ENCODE results near the gene AKR1D1.
"Not testable (repeated sequence)": the region's sequence is repeated elsewhere in the genome, so short reads cannot be mapped to it uniquely, and the experiment has no call there.

The AKR1D1 gene

GRCh38 chr7:138122162-138122561 is 45.9 kb downstream of the AKR1D1 start:
- DNase-seq (ENCODE audit: low spot score), result no peak

- no peak for DNase-seq (ENCODE audit: low spot score)
Measured at GRCh38 chr7:138125119-138125518, 48.9 kb downstream of the AKR1D1 start.

- no peak for DNase-seq (ENCODE audit: low spot score)
Measured at GRCh38 chr7:138125598-138126111, 49.4 kb downstream of the AKR1D1 start.

- no peak for DNase-seq (ENCODE audit: low spot score)
Measured at GRCh38 chr7:138126928-138127327, 50.7 kb downstream of the AKR1D1 start.

- DNase-seq (ENCODE audit: low spot score), result no peak
Measured at GRCh38 chr7:138127996-138128395, 51.7 kb downstream of the AKR1D1 start.

GRCh38 chr7:138129551-138130165 is 53.4 kb downstream of the AKR1D1 start:
- no peak for DNase-seq (ENCODE audit: low spot score)

- DNase-seq (ENCODE audit: low spot score), result no peak
Measured at GRCh38 chr7:138137423-138138171, 61.3 kb downstream of the AKR1D1 start.

GRCh38 chr7:138138244-138138643 is 62.0 kb downstream of the AKR1D1 start:
- DNase-seq (ENCODE audit: low spot score), result no peak

GRCh38 chr7:138142583-138143201 is 66.4 kb downstream of the AKR1D1 start:
- DNase-seq (ENCODE audit: low spot score), result no peak

GRCh38 chr7:138144958-138145357 is 68.7 kb downstream of the AKR1D1 start:
- DNase-seq (ENCODE audit: low spot score), result no peak

GRCh38 chr7:138146221-138146620 is 70.0 kb downstream of the AKR1D1 start:
- not testable (repeated sequence) for DNase-seq (ENCODE audit: low spot score)

GRCh38 chr7:138146757-138147734 is 70.8 kb downstream of the AKR1D1 start:
- not testable (repeated sequence) for DNase-seq (ENCODE audit: low spot score)

- no peak for DNase-seq (ENCODE audit: low spot score)
Measured at GRCh38 chr7:138151731-138152577, 75.7 kb downstream of the AKR1D1 start.

GRCh38 chr7:138154661-138155060 is 78.4 kb downstream of the AKR1D1 start:
- no peak for DNase-seq (ENCODE audit: low spot score)

GRCh38 chr7:138157702-138158101 is 81.4 kb downstream of the AKR1D1 start:
- DNase-seq (ENCODE audit: low spot score), result no peak

- DNase-seq (ENCODE audit: low spot score), result no peak
Measured at GRCh38 chr7:138158739-138159528, 82.7 kb downstream of the AKR1D1 start.

- peak; percentile 67 for DNase-seq (ENCODE audit: low spot score)
Measured at GRCh38 chr7:138161600-138162081, 85.4 kb downstream of the AKR1D1 start.

- no peak for DNase-seq (ENCODE audit: low spot score)
Measured at GRCh38 chr7:138162236-138162635, 86.0 kb downstream of the AKR1D1 start.

- DNase-seq (ENCODE audit: low spot score), result no peak
Measured at GRCh38 chr7:138163800-138164199, 87.5 kb downstream of the AKR1D1 start.

GRCh38 chr7:138164804-138165203 is 88.5 kb downstream of the AKR1D1 start:
- DNase-seq (ENCODE audit: low spot score), result no peak
